CD8-positive, alpha-beta memory T cell (primary cell): ENCODE results near the gene ACCSL. TPM values are rescaled to one million over a fixed set of nuclear protein-coding genes. Genes with fewer than 3 reads are reported as not detected.
A peak's percentile ranks its signal among the peaks of the same experiment; 100 is the strongest.

Source experiments
- CTCF ChIA-PET: fragments of 350-600 bp; sonication (Branson Sonifier 250); formaldehyde crosslinking; loops from one replicate; lab custom pipeline; 2021; ENCODE audit warnings: antibody characterized with exemption; lab: Charles Lee
- POLR2A ChIA-PET: fragments of 350-600 bp; sonication (Branson Sonifier 250); formaldehyde crosslinking; loops from one replicate; lab custom pipeline; 2021; ENCODE audit warnings: antibody characterized with exemption; lab: Charles Lee
- DNase-seq, 5 donors: peaks; one replicate each; pipeline versions ENCODE4 v3.0.0 to v3.0.0-alpha.2; 2020 to 2022; ENCODE audit warnings: mixed read lengths in 1 of 5
- H3K27ac ChIP-seq: one replicate; pipeline ENCODE4 v1.7.0; 2013; ENCODE audit warnings: low read depth, mild to moderate bottlenecking, low read length, moderate library complexity
- H3K27me3 ChIP-seq: 2 replicates; pipeline ENCODE4 v1.7.0; 2013; ENCODE audit warnings: low read length, mild to moderate bottlenecking; ENCODE audit not compliant: insufficient read depth, poor library complexity, severe bottlenecking
- H3K36me3 ChIP-seq: 2 replicates; pipeline ENCODE4 v1.7.0; 2013; ENCODE audit warnings: mild to moderate bottlenecking, low read length, moderate library complexity; ENCODE audit not compliant: insufficient read depth
- H3K4me1 ChIP-seq: 2 replicates; pipeline ENCODE4 v1.7.0; 2013; ENCODE audit warnings: mild to moderate bottlenecking, low read length, moderate library complexity; ENCODE audit not compliant: insufficient read depth
- H3K4me3 ChIP-seq: 2 replicates; pipeline ENCODE4 v1.7.0; 2013; ENCODE audit warnings: mild to moderate bottlenecking, low read length
- H3K9me3 ChIP-seq: 2 replicates; pipeline ENCODE4 v1.7.0; 2013; ENCODE audit warnings: mild to moderate bottlenecking, low read length
- H3K27ac Mint-ChIP-seq, 8 donors: one replicate each; pipeline ENCODE4 v1.8.0; 2020 to 2021; ENCODE audit warnings: mixed read lengths in 8 of 8, mild to moderate bottlenecking in 6 of 8, inconsistent platforms in 3 of 8, moderate library complexity in 3 of 8
- H3K27me3 Mint-ChIP-seq, 2 donors: one replicate each; pipeline ENCODE4 v1.8.0; 2020 to 2021; ENCODE audit warnings: mixed read lengths in 2 of 2, mild to moderate bottlenecking in 1 of 2, moderate library complexity in 1 of 2
- H3K36me3 Mint-ChIP-seq, 3 donors: one replicate each; pipeline ENCODE4 v1.8.0; 2020 to 2021; ENCODE audit warnings: mixed read lengths in 3 of 3, inconsistent platforms in 1 of 3, mild to moderate bottlenecking in 1 of 3
- H3K4me1 Mint-ChIP-seq, 3 donors: one replicate each; pipeline ENCODE4 v1.8.0; 2020 to 2021; ENCODE audit warnings: mixed read lengths in 3 of 3, inconsistent platforms in 1 of 3, mild to moderate bottlenecking in 1 of 3
- H3K4me3 Mint-ChIP-seq, 7 donors: one replicate each; pipeline ENCODE4 v1.8.0; 2020 to 2021; ENCODE audit warnings: mixed read lengths in 7 of 7, mild to moderate bottlenecking in 6 of 7, moderate library complexity in 4 of 7, inconsistent platforms in 2 of 7
- H3K9me3 Mint-ChIP-seq, 5 donors: one replicate each; pipeline ENCODE4 v1.8.0; 2020 to 2022; ENCODE audit warnings: mixed read lengths in 5 of 5, mild to moderate bottlenecking in 3 of 5, moderate library complexity in 2 of 5, inconsistent platforms in 1 of 5
- polyA plus RNA-seq: library from polyadenylated mRNA; unstranded; fragments of 300-500 nt; fragmentation: Illumina TruSeq; gene quantifications from one replicate; pipeline ENCODE4 v1.2.3, GENCODE V29; 2021
- total RNA-seq, 2 experiments: library from RNA; stranded (reverse); gene quantifications; one replicate each; pipeline ENCODE4 v1.2.3, GENCODE V29; 2021

Gene ACCSL
- total and polyA plus RNA-seq, 3 experiments from 2014 or later = not detected

DNA sequence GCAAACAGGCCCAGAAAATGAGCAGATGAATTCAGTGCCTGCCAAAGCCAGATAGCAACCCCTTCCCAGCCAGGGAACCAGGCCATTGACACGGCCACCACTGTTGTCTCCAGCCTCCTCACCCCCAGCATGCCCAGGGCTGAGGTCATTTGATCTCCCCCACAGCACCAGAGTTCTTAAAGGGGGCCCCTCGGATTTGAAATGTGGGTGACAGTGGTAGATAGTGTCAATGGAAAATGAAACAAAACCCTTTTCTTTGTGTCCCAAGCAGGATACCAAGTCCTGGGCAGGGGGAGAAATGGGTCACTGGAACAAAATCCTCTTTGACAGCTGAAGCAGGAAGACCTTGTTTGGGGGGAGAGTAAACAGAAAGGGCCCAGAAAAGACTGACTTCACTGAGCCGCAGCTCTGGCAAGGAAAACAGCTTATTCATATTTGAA, 14.3 kb upstream of the ACCSL start:
- no peaks in the 10 kb centered on the region for H3K4me1 ChIP-seq
- peaks cover 20 to 46% of the 10 kb centered on the region in 2 donors for H3K27me3 Mint-ChIP-seq
- H3K4me1 Mint-ChIP-seq = no peaks in the 10 kb centered on the region
- no peak overlapping the region for H3K27ac Mint-ChIP-seq
- H3K9me3 ChIP-seq = no peaks in the 10 kb centered on the region
- no peak overlapping the region for H3K4me3 ChIP-seq
- ChIA-PET POLR2A (no interaction called here), CTCF (no interaction called here)
- H3K36me3 ChIP-seq = no peaks in the 10 kb centered on the region
- H3K36me3 Mint-ChIP-seq = peaks cover 0 to 4% (median 2%) of the 10 kb centered on the region in 3 donors
- DNase-seq = no peak
- no peak overlapping the region for H3K27ac ChIP-seq
- H3K4me3 Mint-ChIP-seq = no peak overlapping the region
- peaks cover 0 to 2% (median 0%) of the 10 kb centered on the region in 5 donors for H3K9me3 Mint-ChIP-seq
- H3K27me3 ChIP-seq = peaks cover 5% of the 10 kb centered on the region

DNA sequence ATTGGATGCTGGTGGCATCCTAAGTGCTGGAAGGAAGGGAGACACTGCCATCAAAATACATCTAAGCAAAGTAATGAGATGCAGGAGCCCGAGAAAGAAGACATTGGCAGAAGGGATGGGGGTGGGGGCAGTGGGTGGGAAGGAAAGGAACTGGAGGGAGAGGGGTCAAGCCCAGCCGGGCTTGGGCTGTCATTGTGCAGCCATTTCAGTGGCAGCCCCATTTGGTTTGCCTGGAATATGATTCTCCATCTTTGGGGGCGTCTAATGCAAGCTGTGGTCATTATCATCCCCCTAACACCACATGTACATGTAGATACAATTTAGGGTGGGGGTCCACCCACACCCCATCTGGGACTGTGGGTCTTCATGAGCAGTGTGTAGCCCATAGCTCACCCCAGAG, 13.9 kb upstream of the ACCSL start:
- Histone ChIP-seq H3K4me1 (no peaks in the 10 kb centered on the region), H3K4me3 (no peak overlapping the region), H3K36me3 (no peaks in the 10 kb centered on the region), H3K27me3 (peaks cover 5% of the 10 kb centered on the region), H3K9me3 (no peaks in the 10 kb centered on the region), H3K27ac (no peak overlapping the region)
- Mint-ChIP-seq H3K27ac (no peak overlapping the region), H3K27me3 (peaks cover 17 to 44% of the 10 kb centered on the region in 2 donors), H3K4me1 (no peaks in the 10 kb centered on the region), H3K36me3 (peaks cover 0 to 4% (median 2%) of the 10 kb centered on the region in 3 donors), H3K4me3 (no peak overlapping the region), H3K9me3 (peaks cover 0 to 2% (median 0%) of the 10 kb centered on the region in 5 donors)
- CTCF ChIA-PET = no interaction called here
- no peak for DNase-seq
- POLR2A ChIA-PET = no interaction called here

DNA sequence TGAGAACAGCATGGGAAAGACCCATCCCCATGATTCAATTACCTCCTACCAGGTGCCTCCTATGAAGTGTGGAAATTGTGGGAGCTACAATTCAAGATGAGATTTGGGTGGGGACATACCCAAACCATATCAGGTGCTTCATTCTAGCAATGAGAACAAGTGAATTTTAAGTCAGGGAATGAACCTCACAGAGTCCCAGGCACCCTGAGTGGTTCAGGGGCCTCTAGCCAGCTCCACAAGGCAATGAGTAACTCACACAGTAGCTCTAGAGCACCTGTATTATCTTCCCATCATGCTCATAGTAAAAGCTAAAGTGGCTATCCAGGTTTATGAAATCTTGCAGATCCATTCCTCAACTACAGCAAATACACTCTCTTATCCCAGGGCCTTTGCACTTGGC, 13.1 kb upstream of the ACCSL start:
- Mint-ChIP-seq H3K36me3 (peaks cover 0 to 4% (median 2%) of the 10 kb centered on the region in 3 donors), H3K4me3 (no peak overlapping the region), H3K27ac (no peak overlapping the region), H3K27me3 (peaks cover 14 to 37% of the 10 kb centered on the region in 2 donors), H3K9me3 (peaks cover 0 to 2% (median 0%) of the 10 kb centered on the region in 5 donors), H3K4me1 (no peaks in the 10 kb centered on the region)
- Histone ChIP-seq H3K27ac (no peak overlapping the region), H3K4me3 (no peak overlapping the region), H3K9me3 (no peaks in the 10 kb centered on the region), H3K4me1 (no peaks in the 10 kb centered on the region), H3K36me3 (no peaks in the 10 kb centered on the region), H3K27me3 (peaks cover 5% of the 10 kb centered on the region)
- POLR2A ChIA-PET = no interaction called here
- CTCF ChIA-PET = no interaction called here
- DNase-seq = no peak

DNA sequence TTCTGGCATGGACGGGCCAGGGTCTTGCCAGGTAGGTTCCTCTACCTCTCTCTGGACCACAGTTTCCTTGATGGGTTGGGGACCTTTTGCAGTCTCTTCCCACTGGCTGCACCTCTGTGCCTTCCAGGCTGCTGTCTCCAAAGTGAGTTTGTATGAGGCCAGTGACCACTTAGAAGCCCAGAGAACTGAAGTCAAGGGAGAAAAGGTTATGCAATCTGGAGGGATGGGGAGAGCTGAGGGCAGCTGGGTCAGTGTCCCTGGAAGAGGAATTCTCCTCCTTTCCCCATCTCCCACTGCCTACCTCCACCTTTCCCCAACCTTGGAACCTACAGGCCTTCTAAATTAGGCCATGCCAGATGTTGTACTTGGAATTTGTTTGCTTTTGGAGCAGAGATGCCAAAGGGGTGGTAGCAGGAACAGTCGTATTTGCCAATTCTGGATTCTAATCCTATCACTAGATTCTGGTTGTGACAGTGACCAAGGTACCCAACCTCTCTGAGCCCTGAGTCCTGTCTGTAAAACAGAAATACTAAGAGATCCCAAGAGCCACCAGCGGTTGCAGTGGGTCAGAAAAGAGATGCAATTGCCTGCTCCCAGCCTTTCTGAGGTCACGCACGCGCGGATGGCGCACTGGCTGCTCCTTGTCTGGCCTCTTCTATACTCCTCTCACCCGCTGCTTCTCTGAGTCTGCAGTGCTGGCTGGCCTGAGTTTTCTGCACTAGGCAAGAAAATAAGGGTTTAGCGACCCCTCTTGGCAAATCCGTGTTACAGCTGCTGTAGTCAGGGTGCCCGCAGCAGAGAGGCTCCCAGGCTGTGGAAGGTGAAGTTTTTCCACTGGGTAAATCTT, 10.7 kb upstream of the ACCSL start:
- Histone ChIP-seq H3K36me3 (no peaks in the 10 kb centered on the region), H3K9me3 (no peaks in the 10 kb centered on the region), H3K27me3 (no peaks in the 10 kb centered on the region), H3K27ac (no peak overlapping the region), H3K4me3 (no peak overlapping the region), H3K4me1 (no peaks in the 10 kb centered on the region)
- DNase-seq = peak in 1 of 5 donors; percentile 4
- Mint-ChIP-seq H3K27ac (no peak overlapping the region), H3K4me3 (no peak overlapping the region), H3K4me1 (no peaks in the 10 kb centered on the region), H3K9me3 (peaks cover 0 to 9% (median 6%) of the 10 kb centered on the region in 5 donors), H3K27me3 (peaks cover 8 to 20% of the 10 kb centered on the region in 2 donors), H3K36me3 (peaks cover 0 to 15% (median 2%) of the 10 kb centered on the region in 3 donors)
- ChIA-PET POLR2A (no interaction called here), CTCF (interaction anchor here (0.8 to 1.3 kb wide), 2 partner anchors 9 to 10 kb away, joined by 3 to 4 read pairs; no protein-coding TSS in a partner anchor)

DNA sequence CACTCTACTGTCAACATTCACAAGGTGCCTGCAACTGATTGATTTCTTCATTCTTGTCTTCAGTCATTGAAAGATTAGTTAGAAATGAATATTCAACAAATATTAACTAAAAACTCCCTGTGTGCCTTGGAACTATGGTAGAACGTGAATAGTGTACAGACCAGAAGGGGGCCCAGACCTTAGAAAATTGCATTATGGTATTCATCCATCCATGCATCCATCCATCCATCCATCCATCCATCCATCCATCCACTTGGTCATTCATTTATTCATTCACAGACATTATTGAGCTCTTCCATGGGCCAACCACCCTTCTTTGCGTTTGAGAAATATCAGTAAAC, 10.2 kb upstream of the ACCSL start:
- Histone ChIP-seq H3K4me1 (no peaks in the 10 kb centered on the region), H3K27me3 (no peaks in the 10 kb centered on the region), H3K36me3 (no peaks in the 10 kb centered on the region), H3K9me3 (no peaks in the 10 kb centered on the region), H3K27ac (no peak overlapping the region), H3K4me3 (no peak overlapping the region)
- peaks cover 0 to 9% (median 6%) of the 10 kb centered on the region in 5 donors for H3K9me3 Mint-ChIP-seq
- no peak overlapping the region for H3K4me3 Mint-ChIP-seq
- peaks cover 5 to 15% of the 10 kb centered on the region in 2 donors for H3K27me3 Mint-ChIP-seq
- no peak overlapping the region for H3K27ac Mint-ChIP-seq
- CTCF ChIA-PET = interaction anchor here (1.3 kb wide), 1 partner anchor 9 kb away, joined by 3 read pairs; no protein-coding TSS in a partner anchor
- POLR2A ChIA-PET = no interaction called here
- H3K4me1 Mint-ChIP-seq = no peaks in the 10 kb centered on the region
- no peak for DNase-seq
- peaks cover 0 to 15% (median 2%) of the 10 kb centered on the region in 3 donors for H3K36me3 Mint-ChIP-seq

DNA sequence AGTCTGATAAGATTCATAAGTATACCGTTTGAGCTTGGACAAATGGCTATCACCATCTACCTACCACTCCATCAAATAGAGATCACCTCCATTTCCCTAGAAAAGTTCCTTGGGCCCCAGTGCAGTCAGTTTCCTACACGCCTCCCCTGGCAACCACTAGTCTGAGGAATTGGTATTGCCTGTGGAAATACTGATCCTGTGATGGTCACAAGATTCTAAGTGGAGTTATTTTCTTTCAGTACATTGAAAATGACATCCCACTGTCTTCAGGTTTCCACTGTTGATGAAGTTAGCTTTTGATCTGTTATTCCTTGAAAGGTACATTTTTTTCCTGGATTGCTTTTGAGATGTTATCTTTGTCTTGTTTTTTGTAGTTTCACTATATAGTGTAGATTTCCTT, 4.6 kb upstream of the ACCSL start:
- CTCF ChIA-PET = interaction anchor here (1.2 to 1.5 kb wide), 2 partner anchors 14 to 23 kb away, joined by 3 to 4 read pairs; partner anchors contain the start of gene ACCS
- Mint-ChIP-seq H3K4me3 (no peak overlapping the region), H3K27me3 (peaks cover 2 to 7% of the 10 kb centered on the region in 2 donors), H3K4me1 (no peaks in the 10 kb centered on the region), H3K27ac (no peak overlapping the region), H3K36me3 (peaks cover 0 to 15% (median 0%) of the 10 kb centered on the region in 3 donors), H3K9me3 (peaks cover 0 to 9% (median 6%) of the 10 kb centered on the region in 5 donors)
- POLR2A ChIA-PET = no interaction called here
- Histone ChIP-seq H3K9me3 (no peaks in the 10 kb centered on the region), H3K4me1 (no peaks in the 10 kb centered on the region), H3K27ac (no peak overlapping the region), H3K36me3 (no peaks in the 10 kb centered on the region), H3K27me3 (no peaks in the 10 kb centered on the region), H3K4me3 (no peak overlapping the region)
- DNase-seq = no peak

DNA sequence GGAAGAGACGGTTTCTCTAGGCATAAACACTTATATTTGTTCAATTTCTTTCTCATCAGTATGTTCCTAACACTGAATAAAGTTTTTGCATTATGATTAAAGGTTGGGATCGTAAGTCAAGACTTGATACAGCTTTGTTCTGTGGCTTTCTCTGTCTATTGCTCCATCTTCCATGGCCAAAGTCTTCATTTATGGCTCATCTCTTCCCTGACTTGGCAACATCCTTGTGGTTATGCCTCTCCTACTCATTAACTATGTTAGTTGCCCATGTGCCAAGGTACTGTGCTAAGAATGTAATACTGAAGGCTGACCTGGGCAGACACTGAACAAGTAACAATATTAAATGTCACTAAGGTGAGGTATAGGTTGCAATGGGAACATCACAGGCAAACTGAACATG, 1.6 kb upstream of the ACCSL start:
- Histone ChIP-seq H3K4me1 (no peaks in the 10 kb centered on the region), H3K27me3 (no peaks in the 10 kb centered on the region), H3K4me3 (no peak overlapping the region), H3K27ac (no peak overlapping the region), H3K36me3 (no peaks in the 10 kb centered on the region), H3K9me3 (no peaks in the 10 kb centered on the region)
- Mint-ChIP-seq H3K4me3 (no peak overlapping the region), H3K9me3 (peaks cover 0 to 7% (median 3%) of the 10 kb centered on the region in 5 donors), H3K27me3 (peaks cover 0 to 12% of the 10 kb centered on the region in 2 donors), H3K27ac (no peak overlapping the region), H3K36me3 (peaks cover 0 to 4% (median 0%) of the 10 kb centered on the region in 3 donors), H3K4me1 (no peaks in the 10 kb centered on the region)
- DNase-seq = no peak
- ChIA-PET CTCF (no interaction called here), POLR2A (no interaction called here)

DNA sequence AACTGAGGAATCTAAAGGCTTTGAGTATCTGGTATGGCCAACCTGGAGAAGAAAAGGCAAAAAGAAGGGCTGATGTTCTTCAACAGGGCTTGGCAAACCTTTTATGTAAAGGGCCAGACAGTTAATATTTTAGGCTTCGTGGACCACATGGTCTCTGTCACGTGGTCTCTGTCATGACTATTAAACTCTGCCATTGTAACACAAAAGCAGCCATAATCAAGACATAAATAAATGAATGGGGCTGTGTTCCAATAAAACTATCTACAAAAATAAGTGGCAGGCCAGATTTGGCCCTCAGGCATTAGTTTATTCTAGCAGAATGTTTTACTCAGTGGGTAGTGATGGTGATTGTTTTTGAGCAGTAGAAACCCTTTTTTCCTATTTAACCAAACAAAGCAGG, 483 bp upstream of the ACCSL start:
- H3K4me1 ChIP-seq = no peaks in the 10 kb centered on the region
- ChIA-PET POLR2A (no interaction called here), CTCF (no interaction called here)
- Mint-ChIP-seq H3K36me3 (peaks cover 0 to 3% (median 0%) of the 10 kb centered on the region in 3 donors), H3K27me3 (peaks cover 0 to 12% of the 10 kb centered on the region in 2 donors), H3K4me1 (no peaks in the 10 kb centered on the region), H3K4me3 (no peak overlapping the region), H3K9me3 (peaks cover 0 to 3% (median 0%) of the 10 kb centered on the region in 5 donors), H3K27ac (no peak overlapping the region)
- no peak overlapping the region for H3K4me3 ChIP-seq
- no peaks in the 10 kb centered on the region for H3K27me3 ChIP-seq
- H3K36me3 ChIP-seq = no peaks in the 10 kb centered on the region
- no peaks in the 10 kb centered on the region for H3K9me3 ChIP-seq
- H3K27ac ChIP-seq = no peak overlapping the region
- DNase-seq = no peak
